K562 (cell line): Measurements from ENCODE around the gene OPCML.

Experiments
- ATF2 ChIP-seq: sonication (generic); formaldehyde crosslinking; IDR thresholded peaks from 2 replicates; pipeline ENCODE4 v1.8.1; 2022; ENCODE audit warnings: missing genetic modification reagents
- CREB3L1 ChIP-seq: fragments of 450-650 bp; IDR thresholded peaks from 2 replicates; pipeline ENCODE4 v1.6.1; 2014; ENCODE audit warnings: low read depth, mild to moderate bottlenecking, moderate library complexity, borderline replicate concordance
- CTCF ChIP-seq, 3 experiments: IDR thresholded peaks in 2 of 3; conservative IDR thresholded peaks in 1 of 3; 2 replicates each; pipeline ENCODE4 v1.5.1; 2011 to 2012; ENCODE audit warnings: low read length in 3 of 3, mild to moderate bottlenecking in 3 of 3, control low read depth in 2 of 3, improper control_type of control experiment in 1 of 3, inconsistent platforms in 1 of 3, low read depth in 1 of 3, mixed read lengths in 1 of 3, moderate library complexity in 1 of 3; ENCODE audit not compliant: insufficient read depth in 2 of 3
- EGR1 ChIP-seq: fragments of 450-650 bp; conservative IDR thresholded peaks from 2 replicates; pipeline ENCODE4 v1.6.1; 2017; ENCODE audit warnings: mild to moderate bottlenecking
- EP300 ChIP-seq: IDR thresholded peaks from 2 replicates; pipeline ENCODE4 v1.6.1; 2012; ENCODE audit warnings: low read length, improper control_type of control experiment
- GATAD2B ChIP-seq: fragments of 450-650 bp; IDR thresholded peaks from 2 replicates; pipeline ENCODE4 v1.6.1; 2017; ENCODE audit warnings: mild to moderate bottlenecking, borderline replicate concordance
- HES1 ChIP-seq: fragments of 450-650 bp; IDR thresholded peaks from 2 replicates; pipeline ENCODE4 v1.6.1; 2016; ENCODE audit warnings: low read depth, mild to moderate bottlenecking, moderate library complexity
- JUNB ChIP-seq: fragments of 450-650 bp; formaldehyde crosslinking; conservative IDR thresholded peaks from 2 replicates; pipeline ENCODE4 v1.4.0; 2020; ENCODE audit warnings: mild to moderate bottlenecking
- SP1 ChIP-seq: sonication (generic); formaldehyde crosslinking; IDR thresholded peaks from 2 replicates; pipeline ENCODE4 v1.8.1; 2022; ENCODE audit warnings: mild to moderate bottlenecking, missing genetic modification reagents
- ZFX ChIP-seq: sonication (generic); formaldehyde crosslinking; IDR thresholded peaks from 2 replicates; pipeline ENCODE4 v1.8.0; 2022; ENCODE audit warnings: mild to moderate bottlenecking, missing genetic modification reagents, moderate library complexity
- ZNF274 ChIP-seq: IDR thresholded peaks from 2 replicates; pipeline ENCODE4 v1.6.1; 2011; ENCODE audit warnings: low read depth, mild to moderate bottlenecking, low read length, moderate library complexity, borderline replicate concordance
- ZNF318 ChIP-seq, 2 experiments: fragments of 450-650 bp; IDR thresholded peaks; 2 replicates each; pipeline ENCODE4 v1.6.1; 2016; ENCODE audit warnings: mild to moderate bottlenecking in 2 of 2, borderline replicate concordance in 1 of 2, low read depth in 1 of 2, moderate library complexity in 1 of 2
- TF ChIP-seq, protein P1 (sequence below): fragments of 450-650 bp; IDR thresholded peaks from 2 replicates; pipeline ENCODE4 v1.7.1; 2018; ENCODE audit warnings: mild to moderate bottlenecking, low read depth; ENCODE audit not compliant: partially characterized antibody

DNA sequence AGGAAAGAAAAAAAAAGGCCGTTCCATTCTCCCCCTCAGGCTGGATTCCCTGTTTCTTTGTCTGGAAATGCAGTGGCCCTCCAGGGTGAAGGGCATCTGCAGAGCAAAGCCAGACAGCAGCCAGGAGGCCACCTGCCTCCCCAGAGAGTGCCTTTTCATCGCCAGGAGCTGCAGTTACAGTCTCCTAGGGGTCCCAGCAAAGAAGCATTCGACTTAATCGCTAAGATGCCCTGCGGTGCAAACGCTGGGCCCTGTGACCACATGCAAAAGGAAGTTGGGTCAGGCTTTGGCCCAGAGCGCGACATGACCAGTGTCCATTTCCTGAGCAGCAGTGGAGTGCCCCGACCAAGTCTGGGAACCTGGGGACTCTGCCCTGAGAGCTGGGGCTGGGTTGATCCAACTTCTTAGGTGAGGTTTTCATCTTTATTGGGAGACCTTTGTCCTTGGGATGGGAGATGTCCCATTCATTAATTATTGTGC lies 304.6 kb downstream of the OPCML start:
- no peak for TF ChIP-seq ZNF318 (IDR thresholded peaks at IDR 0.05; ENCODE audit: borderline replicate concordance in 1 of 2, low read depth in 1 of 2)
- no peak for TF ChIP-seq ZNF274
- TF ChIP-seq EP300: no peak
- TF ChIP-seq, protein P1, sequence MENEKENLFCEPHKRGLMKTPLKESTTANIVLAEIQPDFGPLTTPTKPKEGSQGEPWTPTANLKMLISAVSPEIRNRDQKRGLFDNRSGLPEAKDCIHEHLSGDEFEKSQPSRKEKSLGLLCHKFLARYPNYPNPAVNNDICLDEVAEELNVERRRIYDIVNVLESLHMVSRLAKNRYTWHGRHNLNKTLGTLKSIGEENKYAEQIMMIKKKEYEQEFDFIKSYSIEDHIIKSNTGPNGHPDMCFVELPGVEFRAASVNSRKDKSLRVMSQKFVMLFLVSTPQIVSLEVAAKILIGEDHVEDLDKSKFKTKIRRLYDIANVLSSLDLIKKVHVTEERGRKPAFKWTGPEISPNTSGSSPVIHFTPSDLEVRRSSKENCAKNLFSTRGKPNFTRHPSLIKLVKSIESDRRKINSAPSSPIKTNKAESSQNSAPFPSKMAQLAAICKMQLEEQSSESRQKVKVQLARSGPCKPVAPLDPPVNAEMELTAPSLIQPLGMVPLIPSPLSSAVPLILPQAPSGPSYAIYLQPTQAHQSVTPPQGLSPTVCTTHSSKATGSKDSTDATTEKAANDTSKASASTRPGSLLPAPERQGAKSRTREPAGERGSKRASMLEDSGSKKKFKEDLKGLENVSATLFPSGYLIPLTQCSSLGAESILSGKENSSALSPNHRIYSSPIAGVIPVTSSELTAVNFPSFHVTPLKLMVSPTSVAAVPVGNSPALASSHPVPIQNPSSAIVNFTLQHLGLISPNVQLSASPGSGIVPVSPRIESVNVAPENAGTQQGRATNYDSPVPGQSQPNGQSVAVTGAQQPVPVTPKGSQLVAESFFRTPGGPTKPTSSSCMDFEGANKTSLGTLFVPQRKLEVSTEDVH: no peak
- TF ChIP-seq JUNB (CRISPR knock-in tag): no peak
- TF ChIP-seq CTCF (IDR thresholded peaks at IDR 0.05 in 2 of 3, conservative IDR thresholded peaks at IDR 0.05 in 1 of 3; ENCODE audit: insufficient read depth in 2 of 3, low read depth in 1 of 3, low read length in 3 of 3): no peak
- no peak for TF ChIP-seq GATAD2B
- no peak for TF ChIP-seq EGR1
- TF ChIP-seq ATF2 (CRISPR knock-in tag): no peak
- TF ChIP-seq ZFX: no peak
- no peak for TF ChIP-seq SP1
- TF ChIP-seq HES1: no peak
- no peak for TF ChIP-seq CREB3L1
